H1 (cell line): ENCODE data around the gene WAC. TPM values are rescaled to one million over a fixed set of nuclear protein-coding genes. Genes with fewer than 3 reads are reported as not detected.

Experiments
- CTCF ChIA-PET: fragments of 300-600 bp; sonication (Branson Sonifier 250); formaldehyde crosslinking; loops from one replicate; lab custom pipeline; 2021; ENCODE audit not compliant: partially characterized antibody; lab: Charles Lee
- POLR2A ChIA-PET: fragments of 300-600 bp; sonication (Branson Sonifier 250); formaldehyde crosslinking; loops from one replicate; lab custom pipeline; 2021; ENCODE audit warnings: inconsistent platforms; ENCODE audit not compliant: partially characterized antibody; lab: Charles Lee
- DNase-seq, 2 experiments: peaks; one replicate each; pipeline versions ENCODE4 v3.0.0 to v3.0.0-alpha.2; 2010 to 2022; ENCODE audit warnings: low spot score in 2 of 2, low read depth in 1 of 2, mixed read lengths in 1 of 2
- FAIRE-seq: peaks from 2 replicates; lab custom pipeline; 2011; peaks lifted over from hg19 to GRCh38; lab: Jason Lieb, UNC
- H2AFZ ChIP-seq: 2 replicates; pipeline ENCODE4 v1.8.1; 2012; ENCODE audit warnings: low read length, inconsistent platforms
- H2AK5ac ChIP-seq: 2 replicates; pipeline ENCODE4 v1.6.1; 2013; ENCODE audit warnings: low read depth, low read length
- H2BK120ac ChIP-seq: replicated peaks from 2 replicates; pipeline ENCODE3; 2013; ENCODE audit warnings: low read depth, low read length, inconsistent platforms
- H2BK12ac ChIP-seq: 2 replicates; pipeline ENCODE4 v1.6.1; 2013; ENCODE audit warnings: low read depth, low read length
- H2BK15ac ChIP-seq: 2 replicates; pipeline ENCODE4 v1.6.1; 2013; ENCODE audit warnings: low read length
- H2BK20ac ChIP-seq: 2 replicates; pipeline ENCODE4 v1.6.1; 2013; ENCODE audit warnings: low read length
- H2BK5ac ChIP-seq: 2 replicates; pipeline ENCODE4 v1.6.1; 2013; ENCODE audit warnings: low read depth, low read length
- H3K14ac ChIP-seq: 2 replicates; pipeline ENCODE4 v1.6.1; 2013; ENCODE audit warnings: inconsistent platforms; ENCODE audit not compliant: insufficient read length
- H3K18ac ChIP-seq: 2 replicates; pipeline ENCODE4 v1.6.1; 2013; ENCODE audit warnings: low read length; ENCODE audit errors: extremely low read depth
- H3K23ac ChIP-seq: 2 replicates; pipeline ENCODE4 v1.6.1; 2013; ENCODE audit warnings: inconsistent platforms; ENCODE audit not compliant: insufficient read length
- H3K23me2 ChIP-seq: 2 replicates; pipeline ENCODE4 v1.6.1; 2013; ENCODE audit warnings: low read depth, low read length
- H3K27ac ChIP-seq: 2 replicates; pipeline ENCODE4 v1.6.1; 2011; ENCODE audit warnings: low read depth, low read length, inconsistent platforms
- H3K27me3 ChIP-seq, 4 experiments: replicated peaks in 1 of 4; 1 replicate in 1 of 4; 2 replicates in 3 of 4; pipeline versions ENCODE4 v1.6.1 to v1.8.1; 2011 to 2013; ENCODE audit warnings: low read length in 3 of 4, mild to moderate bottlenecking in 3 of 4, inconsistent platforms in 2 of 4, mixed read lengths in 2 of 4, moderate library complexity in 1 of 4; ENCODE audit not compliant: control insufficient read depth in 3 of 4, insufficient read depth in 3 of 4; ENCODE audit errors: extremely low read depth in 1 of 4
- H3K36me3 ChIP-seq, 4 experiments: 2 replicates each; pipeline versions ENCODE4 v1.6.1 to v1.8.1; 2011 to 2013; ENCODE audit warnings: mild to moderate bottlenecking in 4 of 4, low read length in 3 of 4, moderate library complexity in 2 of 4, control low read depth in 1 of 4, inconsistent platforms in 1 of 4; ENCODE audit not compliant: insufficient read depth in 4 of 4, control insufficient read depth in 2 of 4
- H3K4ac ChIP-seq: replicated peaks from 2 replicates; pipeline ENCODE3; 2013; ENCODE audit warnings: low read length, low read depth, mixed read lengths, inconsistent platforms; ENCODE audit not compliant: insufficient read length
- H3K4me1 ChIP-seq, 4 experiments: replicated peaks in 1 of 4; 1 replicate in 1 of 4; 2 replicates in 3 of 4; pipeline versions ENCODE4 v1.6.1 to v1.8.1; 2011 to 2013; ENCODE audit warnings: low read length in 3 of 4, inconsistent platforms in 2 of 4, mixed read lengths in 1 of 4; ENCODE audit not compliant: insufficient read depth in 4 of 4, control insufficient read depth in 3 of 4
- H3K4me2 ChIP-seq, 2 experiments: 2 replicates each; pipeline versions ENCODE4 v1.6.1 to v1.8.1; 2011 to 2013; ENCODE audit warnings: low read depth in 2 of 2, low read length in 2 of 2, control low read depth in 1 of 2, inconsistent platforms in 1 of 2, mild to moderate bottlenecking in 1 of 2; ENCODE audit not compliant: insufficient read depth in 1 of 2
- H3K4me3 ChIP-seq, 4 experiments: fragments of 200-600, 300-600 bp in 1 of 4; sonication (generic), shearing (Covaris generic), sonication (Bioruptor Twin) in 1 of 4; 2 replicates each; pipeline versions ENCODE4 v1.5.1 to v1.8.1; 2011 to 2016; ENCODE audit warnings: low read length in 4 of 4, low read depth in 3 of 4, control low read depth in 2 of 4, inconsistent platforms in 2 of 4, mild to moderate bottlenecking in 2 of 4, mixed read lengths in 1 of 4, moderate library complexity in 1 of 4; ENCODE audit not compliant: insufficient read depth in 2 of 4; ENCODE audit errors: extremely low read depth in 1 of 4
- H3K56ac ChIP-seq: replicated peaks from 2 replicates; pipeline ENCODE3; 2013; ENCODE audit warnings: low read depth, mild to moderate bottlenecking, mixed read lengths, low read length, inconsistent platforms; ENCODE audit not compliant: insufficient read length
- H3K79me1 ChIP-seq: 2 replicates; pipeline ENCODE4 v1.6.1; 2013; ENCODE audit warnings: low read depth, low read length, control low read depth
- H3K79me2 ChIP-seq, 2 experiments: 2 replicates each; pipeline versions ENCODE4 v1.6.1 to v1.8.1; 2012 to 2013; ENCODE audit warnings: low read length in 2 of 2, mild to moderate bottlenecking in 2 of 2, inconsistent platforms in 1 of 2; ENCODE audit not compliant: insufficient read depth in 2 of 2, control insufficient read depth in 1 of 2
- H3K9ac ChIP-seq, 4 experiments: replicated peaks in 1 of 4; 1 replicate in 1 of 4; 2 replicates in 3 of 4; pipeline versions ENCODE4 v1.6.1 to v1.8.1; 2011 to 2013; ENCODE audit warnings: low read depth in 3 of 4, low read length in 3 of 4, control low read depth in 2 of 4, mild to moderate bottlenecking in 2 of 4, moderate library complexity in 2 of 4, inconsistent platforms in 1 of 4; ENCODE audit errors: extremely low read depth in 1 of 4
- H3K9me3 ChIP-seq, 2 experiments: 2 replicates each; pipeline versions ENCODE4 v1.6.1 to v1.8.1; 2012 to 2013; ENCODE audit warnings: mild to moderate bottlenecking in 2 of 2, moderate library complexity in 2 of 2, control low read depth in 1 of 2, inconsistent platforms in 1 of 2, low read depth in 1 of 2, low read length in 1 of 2, mixed read lengths in 1 of 2; ENCODE audit not compliant: insufficient read depth in 2 of 2
- H4K20me1 ChIP-seq, 2 experiments: replicated peaks in 1 of 2; 2 replicates each; pipeline versions ENCODE3 to v1.8.1; 2011 to 2013; ENCODE audit warnings: inconsistent platforms in 2 of 2, low read length in 2 of 2, mild to moderate bottlenecking in 1 of 2; ENCODE audit not compliant: insufficient read depth in 2 of 2, control insufficient read depth in 1 of 2
- H4K5ac ChIP-seq: 2 replicates; pipeline ENCODE4 v1.6.1; 2013; ENCODE audit warnings: low read length, low read depth, mixed read lengths, inconsistent platforms; ENCODE audit not compliant: insufficient read length
- H4K8ac ChIP-seq: 2 replicates; pipeline ENCODE4 v1.8.0; 2013; ENCODE audit warnings: mild to moderate bottlenecking, moderate library complexity, low read length, inconsistent platforms; ENCODE audit not compliant: insufficient read depth; ENCODE audit errors: extremely low read depth
- H4K91ac ChIP-seq: replicated peaks from 2 replicates; pipeline ENCODE3; 2013; ENCODE audit warnings: low read length, mixed read lengths, inconsistent platforms; ENCODE audit not compliant: insufficient read length
- ASH2L ChIP-seq: fragments of 200-600, 300-600 bp; sonication (generic); IDR thresholded peaks from one replicate; pipeline ENCODE4 v1.7.1; 2017; ENCODE audit warnings: low read length
- HDAC6 ChIP-seq: IDR thresholded peaks from one replicate; pipeline ENCODE4 v1.7.1; 2012; ENCODE audit warnings: low read depth, mild to moderate bottlenecking, inconsistent platforms, low read length, moderate library complexity
- WGBS, 2 experiments: shearing (Covaris generic) in 1 of 2; methylation state at CpG; one replicate each; pipeline versions ENCODE4 v1.1.6 to v1.1.7; 2013 to 2015; ENCODE audit warnings: low lambda C conversion rate in 2 of 2, mixed read lengths in 2 of 2, inconsistent platforms in 1 of 2, low coverage in 1 of 2, missing lambda C conversion rate in 1 of 2; ENCODE audit not compliant: insufficient replicate concordance in 2 of 2, insufficient coverage in 1 of 2, insufficient read length in 1 of 2; ENCODE audit errors: extremely low coverage in 1 of 2, missing lambda C conversion rate in 1 of 2; 5-methylcytosine and 5-hydroxymethylcytosine counted together
- polyA plus RNA-seq, 7 experiments: library from polyadenylated mRNA; depleted of rRNA in 3 of 7; stranded (reverse) in 5 of 7; unstranded in 2 of 7; fragments of >200 nt in 5 of 7; fragments of 200-250 nt in 2 of 7; gene quantifications; 1 replicate in 5 of 7; 2 replicates in 1 of 7; 4 replicates in 1 of 7; pipeline versions ENCODE4 v1.2.1 to v1.2.3, GENCODE V29; 2011 to 2013; ENCODE audit warnings: missing spikeins in 2 of 7, mixed read lengths in 2 of 7
- total RNA-seq: library from RNA; stranded (reverse); fragmentation: NEBNext Ultra II Directional; extraction: Animal tissue kit (Norgen Biotek cat#: 25700); gene quantifications from 2 replicates; pipeline ENCODE4 v1.2.1, GENCODE V29; 2021

The WAC gene
- total and polyA plus RNA-seq, 2 of the 8 experiments (the other 6 are each of a cell fraction or from before 2014, with no cell fraction given): 72.9 to 128 TPM

- Histone ChIP-seq H4K91ac (no peak overlapping the region), H2AK5ac (no peak overlapping the region), H3K27me3 (no peaks in the 10 kb centered on the region), H2BK12ac (no peak overlapping the region), H4K5ac (no peak overlapping the region), H2AFZ (no peak overlapping the region), H3K23ac (no peak overlapping the region), H3K4me2 (no peak overlapping the region), H3K23me2 (no peaks in the 10 kb centered on the region), H2BK120ac (no peak overlapping the region), H2BK5ac (no peak overlapping the region), H3K9me3 (no peaks in the 10 kb centered on the region), H4K20me1 (peaks cover 14 to 18% of the 10 kb centered on the region in 2 experiments), H2BK20ac (no peak overlapping the region), H2BK15ac (no peak overlapping the region), H3K4ac (no peak overlapping the region), H3K18ac (no peak overlapping the region), H3K79me2 (peaks cover 5 to 96% of the 10 kb centered on the region in 2 experiments; a peak in 3 of 4 replicates), H3K4me3 (no peak overlapping the region), H3K27ac (no peak overlapping the region), H3K56ac (no peak overlapping the region), H3K4me1 (peaks cover 0 to 3% (median under 1%) of the 10 kb centered on the region in 4 experiments; a peak in 1 of 7 replicates), H3K36me3 (peaks cover 0 to 48% (median 9%) of the 10 kb centered on the region in 4 experiments; a peak in 6 of 8 replicates), H4K8ac (no peak overlapping the region), H3K9ac (no peak overlapping the region), H3K14ac (no peak overlapping the region), H3K79me1 (peaks cover 2% of the 10 kb centered on the region; the same call in 1 of the 2 replicates)
- TF ChIP-seq ASH2L: no peak
- no peak for TF ChIP-seq HDAC6
- POLR2A ChIA-PET: interaction anchor here (1.0 kb wide), 1 partner anchor 9 kb away, joined by 3 read pairs; no protein-coding TSS in a partner anchor
- CTCF ChIA-PET: no interaction called here
- 72% methylated on average over 2 of the region's 2 CpGs; no CpG with 5 or more reads in 1 of the 2 experiments for WGBS, 2 experiments
- FAIRE-seq: no peak
- no peak for DNase-seq
Observed at GRCh38 chr10:28600056-28600455, 67.1 kb downstream of the WAC start.
